ENCODE results near the gene KRT72.

Gene KRT72

DNA sequence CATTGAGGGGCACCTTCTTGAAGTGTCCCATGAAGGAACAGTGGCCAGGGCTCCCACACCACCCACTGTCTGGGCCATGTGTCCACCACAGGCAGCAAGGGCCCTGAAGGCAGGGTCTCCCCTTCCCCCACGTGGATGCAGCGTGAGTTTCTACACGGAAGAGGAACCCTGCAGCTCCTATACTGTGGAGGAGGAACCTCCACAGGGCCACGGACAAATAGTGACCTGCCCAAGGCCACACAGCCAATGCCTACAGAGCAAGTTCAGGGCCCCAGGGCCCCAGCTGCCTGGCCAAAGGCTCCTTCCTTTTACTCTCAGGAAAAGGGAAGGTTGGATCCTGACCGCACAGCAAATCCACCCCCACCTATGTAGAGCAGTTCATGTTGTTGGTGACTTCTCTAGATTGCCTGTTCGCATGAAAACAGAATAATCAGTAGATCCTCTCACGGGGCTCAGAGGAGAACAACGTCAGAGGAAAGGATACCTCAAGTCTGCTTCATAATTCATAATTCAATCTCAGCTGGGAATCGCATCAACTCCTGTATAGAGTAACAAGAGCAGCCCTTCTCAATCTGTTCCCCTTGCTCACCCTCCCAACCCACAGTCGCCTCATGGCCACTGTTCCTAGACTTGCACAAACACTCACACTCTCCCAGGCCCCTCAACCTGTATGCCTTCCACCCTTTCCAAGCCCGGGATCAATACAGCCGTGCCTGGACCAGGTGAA, 28.2 kb upstream of the KRT72 start:
- DNase-seq, result no peak

DNA sequence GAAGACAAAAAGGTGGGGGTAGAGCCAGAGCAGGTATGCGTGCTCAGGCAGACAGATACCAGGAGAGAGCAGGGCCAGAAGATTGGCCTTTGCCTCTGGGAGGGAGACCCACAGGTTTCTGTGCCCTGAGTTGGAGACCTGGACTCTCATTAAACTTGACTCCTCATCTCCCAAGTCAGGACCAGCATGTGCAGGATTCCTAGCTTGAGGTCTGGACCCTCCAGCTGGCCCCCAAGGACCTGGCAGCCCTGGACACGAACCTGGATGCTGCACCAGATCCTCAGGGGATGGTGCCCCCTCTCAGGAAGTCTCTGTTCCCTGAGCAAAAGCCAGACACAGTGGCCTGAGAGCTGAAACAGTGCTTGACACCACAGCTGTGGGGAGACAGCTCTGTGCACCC, 27.6 kb upstream of the KRT72 start:
- no peak for DNase-seq

DNA sequence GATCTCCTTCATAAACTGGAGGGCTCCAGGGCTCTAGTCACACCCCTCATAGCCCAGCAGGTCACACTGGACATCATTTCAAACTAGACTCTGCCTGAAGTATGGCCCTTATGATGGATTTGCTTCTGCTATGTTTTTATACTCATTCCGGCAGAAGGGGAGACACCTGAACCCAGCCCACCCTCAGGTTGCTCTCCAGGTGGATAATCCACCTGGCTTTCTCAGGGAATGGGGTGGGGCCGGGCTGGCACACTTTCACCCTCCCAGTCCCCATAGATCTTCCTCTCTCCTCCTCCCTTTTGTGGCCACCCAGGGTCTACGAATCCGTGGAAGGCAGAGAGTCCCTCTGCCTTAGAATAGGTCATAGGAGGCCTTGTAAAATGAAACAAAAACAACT, 26.8 kb upstream of the KRT72 start:
- DNase-seq, result no peak

DNA sequence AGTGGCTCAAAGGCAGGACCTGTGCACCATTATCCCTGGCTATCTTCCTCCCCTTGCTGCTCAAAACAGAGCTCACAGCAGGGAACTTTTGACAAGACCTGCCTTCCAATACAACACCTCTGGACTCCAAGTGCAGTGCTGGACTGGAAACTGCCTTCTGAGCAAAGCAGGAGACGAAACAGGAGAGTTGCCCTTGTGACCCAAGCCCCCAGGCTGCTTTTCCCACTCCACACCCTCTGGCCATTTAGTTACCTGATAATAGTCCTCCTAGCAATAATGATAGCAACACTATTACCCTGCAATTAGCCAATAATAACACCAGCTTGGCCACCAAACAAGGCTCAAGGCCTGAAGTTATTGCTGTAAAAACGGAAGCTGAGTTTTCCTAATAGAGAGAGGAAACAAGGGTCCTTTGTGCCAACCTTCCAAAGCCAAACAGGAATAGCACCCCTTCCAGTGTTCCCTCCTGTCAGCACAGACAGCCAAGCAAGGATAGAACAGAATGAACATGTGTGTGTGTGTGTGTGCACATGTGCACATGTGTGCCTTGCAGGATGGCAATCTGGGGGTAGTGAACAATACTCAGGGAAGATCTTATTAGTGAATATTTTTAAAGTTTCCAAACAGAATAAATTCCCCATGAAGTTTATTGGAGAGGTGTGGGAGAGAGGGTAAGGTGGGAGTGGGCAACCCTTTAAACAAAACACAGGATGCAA, 26.3 kb upstream of the KRT72 start:
- no peak for DNase-seq

DNA sequence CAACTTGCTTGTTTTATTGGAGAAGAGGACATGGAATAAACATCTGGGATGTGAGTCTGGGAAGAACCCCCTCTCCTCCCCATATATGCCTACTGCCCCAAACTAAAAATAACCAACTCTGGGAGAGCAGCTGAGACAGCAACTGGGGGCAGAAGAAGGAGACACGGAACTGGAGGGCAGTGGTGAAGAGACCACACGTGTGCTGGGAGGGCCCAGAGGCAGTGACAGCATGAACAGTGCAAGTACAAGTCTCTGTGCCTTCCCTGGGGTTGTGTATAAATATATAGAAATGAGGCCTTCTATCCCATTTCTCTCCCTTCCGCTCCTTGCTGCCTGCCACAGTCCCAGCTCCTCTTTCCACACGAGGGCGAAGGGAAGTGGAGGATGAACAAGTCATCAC, 21.1 kb upstream of the KRT72 start:
- DNase-seq, result no peak

DNA sequence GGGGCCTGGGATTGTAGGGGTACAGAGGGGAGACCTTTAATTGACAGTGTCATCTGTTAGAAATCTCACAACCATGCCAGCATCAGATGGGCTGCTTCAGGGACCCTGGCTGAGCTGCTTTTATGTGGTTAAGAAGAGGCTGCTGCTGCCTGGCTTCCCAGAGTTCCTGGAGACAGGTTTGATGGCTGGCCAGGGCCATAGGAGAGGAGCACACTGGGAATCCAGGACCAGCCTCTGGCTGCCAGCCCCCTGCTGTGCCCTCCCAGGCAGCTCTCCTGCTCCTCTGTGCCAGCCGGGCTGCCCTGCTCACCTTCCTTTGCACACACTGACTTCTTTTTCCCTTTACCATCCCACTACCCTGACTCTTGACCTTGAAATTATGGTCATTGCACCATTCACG, 17.6 kb upstream of the KRT72 start:
- DNase-seq, result no peak

DNA sequence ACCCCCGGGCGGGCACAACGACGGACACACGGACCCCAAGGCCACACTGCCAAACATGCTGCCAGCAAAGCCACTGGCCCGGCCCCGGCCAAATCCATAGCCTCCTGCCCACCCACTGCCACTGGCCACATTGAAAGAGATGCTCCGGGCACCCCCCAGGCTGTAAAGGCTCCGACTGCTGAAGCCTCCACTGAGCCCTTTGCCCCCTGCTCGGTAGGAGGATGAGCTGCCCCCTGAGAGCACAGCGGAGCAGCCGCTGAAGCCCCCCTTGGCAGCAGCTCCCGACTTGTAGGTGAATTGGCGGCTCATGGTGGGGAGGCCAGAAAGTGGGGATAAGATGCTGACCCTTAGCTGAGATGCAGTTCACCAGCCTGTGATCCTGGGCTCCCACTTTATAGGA, 17.0 kb upstream of the KRT72 start, which contains the start of gene KRT73:
TSS of gene KRT73 (minus strand) at position 344 of the 400 bp plus-strand sequence. CDS start at position 309, 35 bp downstream.
- DNase-seq, result no peak

DNA sequence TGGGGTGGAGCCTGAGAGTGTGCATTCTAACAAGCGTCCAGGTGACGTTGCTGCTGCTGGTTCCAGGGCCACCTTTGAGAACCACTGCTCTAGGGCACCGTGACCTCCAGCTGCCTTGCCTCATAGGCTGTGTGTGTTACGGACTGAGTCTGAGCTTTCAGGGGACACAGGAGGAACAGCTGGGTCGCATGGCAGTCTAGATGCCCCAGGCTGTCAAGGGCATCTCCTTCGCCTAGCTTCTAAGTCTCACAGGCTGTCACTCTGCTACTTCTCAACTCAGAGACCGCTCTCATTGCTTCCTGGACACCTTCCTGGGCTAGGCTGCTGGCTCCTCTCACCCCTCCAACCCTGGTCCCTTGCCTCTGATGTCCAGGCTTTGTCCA, 16.1 kb upstream of the KRT72 start:
- no peak for DNase-seq

DNA sequence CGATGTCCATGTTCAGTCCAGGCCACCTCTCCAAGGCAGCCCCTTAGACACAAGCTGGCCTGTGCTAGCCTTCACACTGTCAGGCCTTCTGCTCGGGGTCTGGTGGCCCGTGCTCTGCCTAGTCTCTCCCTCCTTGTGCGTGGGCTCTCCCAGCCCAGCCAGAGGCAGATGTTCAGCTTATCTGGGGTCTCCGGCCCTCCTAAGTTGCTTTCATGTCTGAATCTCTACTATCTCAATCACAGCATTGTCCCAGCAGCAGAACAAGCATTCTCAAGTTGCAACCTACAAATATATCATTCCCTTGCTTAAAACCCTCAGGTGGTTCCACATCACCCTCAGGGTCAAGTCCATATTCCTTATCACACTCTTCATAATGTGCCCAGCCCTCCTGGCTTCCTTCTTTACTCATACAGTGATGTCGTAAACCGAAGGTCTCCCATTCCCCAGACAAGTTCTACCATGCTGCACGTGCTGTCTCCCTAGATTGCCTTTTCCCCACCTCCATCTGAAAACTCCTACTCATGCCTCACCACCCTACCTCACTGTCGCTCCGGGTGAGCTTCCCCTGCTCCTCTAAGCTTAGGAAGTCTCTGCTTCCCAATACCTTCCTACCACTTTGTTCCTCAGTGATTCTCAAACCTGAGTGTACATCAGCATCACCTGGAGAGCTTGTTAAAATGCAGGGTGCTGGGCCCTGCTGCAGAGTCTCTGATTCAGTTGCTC, 15.6 kb upstream of the KRT72 start:
- DNase-seq, result no peak

DNA sequence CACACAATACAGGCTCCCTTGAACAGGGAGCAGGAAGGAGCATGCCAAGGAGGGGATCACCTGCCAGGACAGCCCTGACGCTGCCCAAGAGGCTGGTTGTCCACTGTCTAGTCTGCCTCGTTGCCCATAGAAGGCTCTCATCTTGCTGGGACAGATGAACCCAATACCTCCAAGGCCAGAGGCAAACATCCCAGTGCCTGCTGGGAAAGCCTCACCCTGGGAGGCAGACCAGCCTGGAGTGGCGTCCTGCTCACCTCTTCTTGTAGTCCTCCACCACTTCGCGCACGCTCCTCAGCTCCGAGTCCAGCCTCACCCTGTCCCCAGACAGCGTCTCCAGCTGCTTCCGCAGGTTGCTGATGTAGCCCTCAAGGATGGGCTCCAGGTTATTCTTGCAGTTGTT, 14.6 kb upstream of the KRT72 start:
- DNase-seq, result no peak

DNA sequence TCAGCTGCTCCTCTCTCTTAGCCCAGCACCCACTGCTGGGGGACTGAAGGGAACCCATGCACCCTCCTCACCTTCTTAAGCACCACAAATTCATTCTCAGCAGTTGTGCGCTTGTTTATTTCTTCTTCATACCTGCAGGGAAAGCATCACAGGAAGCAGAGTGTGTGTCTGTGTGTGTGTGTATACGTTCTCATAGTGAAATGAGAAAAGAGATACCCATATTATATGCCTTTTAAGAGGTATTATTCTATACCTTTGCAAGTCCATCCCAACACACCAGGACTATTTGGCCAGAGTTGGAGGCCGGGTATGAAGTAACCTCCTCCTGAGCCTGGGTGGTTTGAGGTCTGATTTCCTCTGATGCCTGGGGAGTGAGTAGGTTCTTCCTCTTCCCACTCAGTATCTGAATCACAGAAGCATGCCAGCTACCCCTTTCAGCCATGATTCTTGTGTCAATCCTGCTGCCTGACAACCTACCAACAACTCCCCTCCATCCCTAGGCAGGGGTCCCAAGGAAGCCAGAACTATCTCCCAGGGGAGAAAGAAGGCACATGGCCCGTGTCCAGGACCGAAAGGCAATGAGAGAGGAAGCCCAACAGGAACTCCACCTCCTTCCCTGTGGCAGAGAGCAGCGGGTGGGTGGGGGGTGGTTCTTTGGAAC, 14.1 kb upstream of the KRT72 start:
- DNase-seq, result no peak

DNA sequence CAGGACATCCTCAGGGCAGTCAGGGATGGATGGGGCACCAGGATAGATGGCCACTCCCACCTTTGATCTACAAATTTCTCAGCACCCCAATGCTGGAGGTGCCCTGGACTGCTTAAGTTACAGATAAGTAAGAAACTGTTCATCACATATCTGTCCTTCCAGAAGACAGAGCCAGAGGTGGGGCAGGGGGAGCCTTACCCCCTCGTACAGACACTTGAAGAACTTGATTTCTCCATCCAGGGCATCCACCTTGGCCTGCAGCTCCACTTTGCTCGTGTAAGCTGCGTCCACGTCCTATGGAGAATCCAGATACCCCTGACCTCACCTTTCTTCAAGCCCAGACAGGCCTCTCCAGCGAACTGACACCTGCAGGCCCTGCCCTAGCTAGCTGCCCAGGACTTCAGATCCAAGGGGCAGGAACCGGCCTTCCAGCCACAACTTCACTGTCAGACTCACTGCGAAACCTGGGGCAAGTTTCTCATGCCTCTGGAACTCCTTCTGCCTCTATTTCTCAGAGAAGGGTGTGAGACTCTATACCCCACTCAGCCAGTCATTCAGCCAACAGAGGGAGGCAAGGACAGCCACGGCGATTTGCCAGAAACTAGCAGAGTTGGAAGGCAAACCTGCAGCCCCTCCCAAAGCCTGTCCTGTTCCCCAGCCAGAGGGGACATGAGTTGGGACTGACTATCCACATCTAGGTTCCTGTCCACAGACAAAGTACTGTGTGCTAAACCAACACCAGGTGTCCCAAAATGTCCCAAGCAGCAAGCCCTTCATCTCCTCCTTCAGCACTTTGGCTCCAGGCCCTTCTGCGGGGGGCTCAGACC, 13.3 kb upstream of the KRT72 start:
- DNase-seq, result no peak

DNA sequence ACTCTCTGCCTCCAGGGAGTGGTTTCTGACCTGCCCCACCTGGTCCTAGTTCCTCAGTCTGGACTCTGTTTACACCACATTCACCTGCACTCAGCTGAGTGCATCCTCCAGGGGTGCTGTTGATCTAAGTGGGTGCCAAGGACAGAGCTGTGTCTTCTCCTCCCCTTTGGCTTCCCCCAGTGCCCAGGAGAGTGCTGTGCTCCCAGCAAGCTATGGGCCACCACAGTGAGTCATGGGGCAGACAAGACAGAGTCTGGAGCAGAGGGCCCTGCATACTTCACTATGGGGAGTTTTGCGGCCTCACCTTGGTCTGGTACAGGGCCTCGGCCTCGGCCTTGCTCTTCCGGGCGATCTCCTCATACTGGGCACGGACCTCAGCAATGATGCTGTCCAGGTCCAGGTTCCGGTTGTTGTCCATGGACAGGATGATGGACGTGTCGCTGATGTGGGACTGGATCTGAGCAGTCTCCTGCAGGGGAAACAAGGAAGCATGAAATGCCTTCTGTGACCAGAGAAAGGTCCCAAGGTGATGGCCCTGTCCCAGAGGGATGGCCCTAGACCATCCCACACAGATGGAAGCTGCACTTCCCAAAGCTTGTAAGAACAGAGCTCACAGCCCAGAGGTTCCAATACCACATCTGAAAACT, 12.2 kb upstream of the KRT72 start:
- no peak for DNase-seq

DNA sequence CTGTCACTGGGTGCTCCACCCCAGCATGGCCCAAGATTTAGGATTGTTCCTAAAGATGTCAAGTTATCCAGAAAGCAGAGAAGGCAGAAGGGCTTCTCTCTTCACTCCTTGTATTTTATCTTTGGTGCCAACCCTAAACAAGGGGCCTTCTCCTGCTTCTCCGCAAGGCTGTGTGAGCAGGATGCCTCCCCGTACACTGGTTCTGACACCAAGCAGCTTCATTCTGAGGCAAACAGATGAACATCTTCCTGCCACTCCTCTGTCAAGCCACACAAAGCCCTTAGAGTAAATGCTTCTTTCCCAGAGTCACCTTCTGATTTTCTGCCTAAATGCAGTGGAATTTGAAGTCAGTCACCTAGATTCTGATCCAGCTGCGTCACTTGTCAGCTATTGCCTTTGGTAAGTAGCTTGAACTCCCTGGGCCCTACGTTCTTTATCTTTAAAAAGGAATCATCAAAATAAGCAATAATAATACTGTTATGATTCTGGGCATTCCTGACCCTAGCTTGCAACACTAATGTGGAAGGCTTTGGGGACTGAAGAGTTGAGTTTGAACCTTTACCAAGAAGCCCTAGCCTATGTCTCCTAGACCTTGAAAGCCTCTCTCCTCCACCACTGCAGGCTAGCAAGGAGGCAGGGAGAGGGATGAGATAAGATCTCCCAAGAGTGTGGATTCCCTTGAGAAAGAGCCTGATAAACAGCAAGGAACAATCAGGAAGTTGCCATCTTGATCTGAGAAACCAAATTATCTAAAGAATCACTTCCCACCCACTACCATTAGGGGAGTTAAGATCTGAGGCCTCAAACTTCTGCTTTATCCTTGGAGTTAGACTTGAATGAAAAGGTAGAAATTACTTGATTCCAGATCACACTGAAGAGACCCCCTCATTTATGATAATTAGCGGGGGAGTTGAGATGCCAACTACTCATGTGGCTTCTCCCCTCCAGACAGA, 11.4 kb upstream of the KRT72 start:
- DNase-seq, result no peak

DNA sequence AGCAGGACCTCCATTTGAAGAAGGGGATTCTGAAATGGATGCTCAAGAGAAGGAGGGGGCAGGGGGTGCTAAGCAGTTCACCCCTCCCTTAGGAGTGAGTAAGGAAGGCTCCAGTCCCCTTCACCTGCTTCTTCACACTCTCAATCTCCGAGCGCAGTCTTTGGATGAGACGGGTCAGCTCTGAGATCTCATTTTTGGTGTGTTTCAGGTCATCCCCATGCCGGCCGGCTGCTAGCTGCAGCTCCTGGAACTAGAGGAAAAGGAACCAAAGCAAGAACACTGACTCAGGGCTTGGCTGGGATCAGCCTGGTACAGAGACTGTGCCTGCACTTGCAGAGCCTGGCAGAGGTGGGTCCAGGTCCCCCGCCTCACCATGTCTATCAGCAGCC, 9.8 kb upstream of the KRT72 start:
- no peak for DNase-seq

DNA sequence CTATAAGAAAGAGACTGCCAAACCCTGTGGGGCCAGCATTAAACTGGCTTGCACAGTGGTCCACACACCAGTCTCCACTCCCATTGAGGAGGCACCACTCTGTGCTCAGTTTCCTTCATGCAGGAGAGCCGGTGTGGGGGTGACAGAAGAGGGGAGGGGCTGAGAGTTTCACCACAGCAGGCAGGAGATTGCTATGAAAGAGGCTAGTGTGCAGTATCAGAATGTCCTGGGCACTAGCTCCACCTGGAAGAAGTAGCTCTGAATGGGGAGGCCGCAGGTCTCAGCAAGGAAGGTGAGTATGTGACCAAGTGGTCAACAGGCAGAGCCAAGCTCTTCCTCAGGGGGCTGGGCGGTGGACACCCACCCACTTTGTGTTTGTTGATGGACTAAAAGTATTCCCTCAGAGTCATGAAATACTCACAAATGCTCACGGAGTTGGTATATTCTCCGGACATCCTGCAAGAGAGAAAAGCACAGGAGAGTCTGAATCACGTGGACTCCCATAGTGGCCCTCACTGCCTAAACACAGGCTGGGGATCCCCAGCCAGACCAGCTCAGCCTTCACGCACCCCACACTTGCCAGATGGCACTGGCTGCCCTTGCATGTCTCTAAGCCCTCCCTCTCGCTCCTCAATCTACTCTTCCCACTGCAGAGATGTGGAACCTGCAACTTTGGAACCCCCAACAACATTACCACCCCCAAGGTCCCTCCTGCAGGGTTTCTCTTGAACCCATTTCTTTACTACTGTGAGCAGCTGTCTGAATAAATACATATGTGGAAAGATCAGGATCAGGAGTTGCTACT, 7.8 kb upstream of the KRT72 start:
- no peak for DNase-seq

DNA sequence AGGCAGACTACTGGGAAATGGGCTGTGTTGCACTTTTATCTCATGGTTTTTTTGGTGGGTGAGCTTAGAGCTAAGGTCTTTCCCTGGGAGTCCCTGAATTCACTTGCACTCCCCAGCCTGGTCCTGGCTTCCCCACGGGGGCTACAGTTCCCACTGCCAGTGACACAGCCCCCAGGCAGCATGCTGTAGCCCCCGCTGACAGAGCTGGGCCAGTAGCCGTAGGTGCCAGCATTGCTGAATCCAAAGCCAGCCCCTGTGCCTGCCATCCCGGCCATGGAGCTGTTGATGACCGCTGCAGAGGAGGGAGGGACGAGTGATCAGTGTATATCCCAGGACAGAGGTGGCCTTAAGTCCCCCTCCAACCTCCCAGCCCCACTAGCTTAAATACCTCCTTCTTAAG, 6.9 kb upstream of the KRT72 start:
- DNase-seq, result no peak

DNA sequence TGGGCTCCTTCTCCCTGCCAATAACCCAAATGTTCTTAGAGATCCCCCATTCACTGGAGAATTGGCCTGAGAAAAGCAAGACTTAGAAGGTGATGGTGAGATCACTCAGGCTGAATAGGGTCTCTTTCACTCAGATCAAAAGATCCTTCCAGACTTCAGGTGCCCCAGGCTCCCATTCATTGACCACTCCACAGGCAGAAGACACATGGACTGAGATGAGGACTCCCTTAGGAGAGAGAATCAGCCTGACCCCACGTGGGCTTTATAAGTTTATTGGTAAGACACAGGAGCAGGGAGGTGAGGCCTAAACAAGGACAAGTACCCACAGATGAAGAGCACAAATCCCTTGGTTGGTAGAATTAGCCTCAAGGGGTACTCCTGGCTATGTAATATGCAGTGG, 6.1 kb upstream of the KRT72 start:
- DNase-seq, result no peak

DNA sequence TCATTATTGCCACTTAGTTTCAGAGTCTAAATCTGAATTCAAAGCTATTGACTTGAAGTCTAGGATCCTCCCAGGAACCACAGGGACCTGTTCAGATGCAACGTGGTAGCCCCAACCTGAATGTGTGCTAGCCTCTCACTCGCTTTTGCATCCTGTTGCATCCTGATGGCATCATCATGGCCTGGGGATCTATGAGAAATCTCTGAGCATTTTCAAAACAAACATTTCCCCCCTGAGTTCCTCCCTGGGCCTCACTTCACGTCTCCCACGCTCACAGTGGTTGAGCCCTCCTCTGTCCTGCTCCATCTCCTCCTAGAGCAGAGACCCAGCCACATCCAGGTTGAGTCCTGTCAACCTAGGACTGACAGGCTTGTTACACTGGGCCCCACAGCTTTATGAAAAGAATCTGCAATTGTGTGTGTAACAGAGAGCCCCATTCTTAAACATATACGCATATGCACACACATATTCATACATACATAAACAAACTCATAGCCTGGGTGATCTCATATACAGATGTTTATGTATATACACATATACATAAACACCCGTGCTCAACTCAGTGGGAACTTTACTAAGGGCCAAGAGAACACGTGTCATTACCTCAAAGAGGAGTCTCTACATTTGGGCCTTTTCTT, 5.4 kb upstream of the KRT72 start:
- DNase-seq, result no peak

DNA sequence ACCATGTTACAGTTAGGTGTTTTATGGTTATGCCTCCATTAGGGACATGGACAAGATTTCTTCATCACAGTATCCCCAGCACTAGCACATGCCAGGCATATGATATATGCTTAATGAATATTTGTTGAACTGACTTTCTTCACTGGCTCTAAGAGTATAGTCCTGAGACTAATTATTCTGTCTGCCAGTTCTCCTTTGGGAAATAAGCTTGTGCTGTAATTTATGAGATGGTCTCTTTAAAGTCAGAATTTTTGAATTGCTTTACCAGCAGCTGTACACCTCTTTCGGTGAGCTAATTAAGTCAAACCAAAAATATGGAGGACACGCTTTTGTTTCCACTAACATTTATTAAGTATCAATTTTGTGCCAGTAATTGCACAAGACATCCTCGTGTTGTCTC, 4.8 kb upstream of the KRT72 start:
- DNase-seq, result no peak
